GM06990 (cell line): ENCODE data around the gene ZG16B.

ENCODE experiments used
- DNase-seq: peaks from one replicate; pipeline ENCODE4 v3.0.0-alpha.2; 2011; ENCODE audit not compliant: insufficient read length; ENCODE audit errors: extremely low read depth
- H3K27me3 ChIP-seq: replicated peaks from 2 replicates; pipeline ENCODE4 v1.6.0; 2011; ENCODE audit warnings: low read length; ENCODE audit not compliant: control insufficient read depth, insufficient read depth
- H3K36me3 ChIP-seq: 2 replicates; pipeline ENCODE4 v1.5.1; 2011; ENCODE audit warnings: low read length; ENCODE audit not compliant: control insufficient read depth, insufficient read depth
- H3K4me3 ChIP-seq: replicated peaks from 2 replicates; pipeline ENCODE4 v1.5.1; 2011; ENCODE audit warnings: low read depth, mild to moderate bottlenecking, control low read depth, low read length
- CTCF ChIP-seq: IDR thresholded peaks from 2 replicates; pipeline ENCODE4 v1.5.1; 2011; ENCODE audit warnings: low read length, control low read depth, mild to moderate bottlenecking, inconsistent platforms; ENCODE audit not compliant: insufficient read depth, poor library complexity, severe bottlenecking

The ZG16B gene

GRCh38 chr16:2814551-2815298, 15.4 kb upstream of the ZG16B start:
- no peak for DNase-seq
- Histone ChIP-seq H3K4me3 (no peak overlapping the region), H3K36me3 (no peaks in the 10 kb centered on the region), H3K27me3 (peaks cover 2% of the 10 kb centered on the region; the same call in 1 of the 2 replicates)
- TF ChIP-seq CTCF: no peak

- no peak for TF ChIP-seq CTCF
- Histone ChIP-seq H3K36me3 (no peaks in the 10 kb centered on the region), H3K4me3 (no peak overlapping the region), H3K27me3 (peaks cover 2% of the 10 kb centered on the region; the same call in 1 of the 2 replicates)
- DNase-seq: no peak
Observed at GRCh38 chr16:2815299-2815771, 14.8 kb upstream of the ZG16B start.

- H3K36me3 ChIP-seq: no peaks in the 10 kb centered on the region
- no peak for TF ChIP-seq CTCF
- DNase-seq: peak; percentile 75
- no peak within 1 kb of the TSS for H3K4me3 ChIP-seq
- peaks cover 2% of the 10 kb centered on the region; the same call in 1 of the 2 replicates for H3K27me3 ChIP-seq
Observed at GRCh38 chr16:2816751-2817339, 13.3 kb upstream of the ZG16B start, which contains the start of gene PRSS21. PRSS21 (plus strand) TSS chr16:2817237; CDS start chr16:2817269, 32 bp downstream.

DNA sequence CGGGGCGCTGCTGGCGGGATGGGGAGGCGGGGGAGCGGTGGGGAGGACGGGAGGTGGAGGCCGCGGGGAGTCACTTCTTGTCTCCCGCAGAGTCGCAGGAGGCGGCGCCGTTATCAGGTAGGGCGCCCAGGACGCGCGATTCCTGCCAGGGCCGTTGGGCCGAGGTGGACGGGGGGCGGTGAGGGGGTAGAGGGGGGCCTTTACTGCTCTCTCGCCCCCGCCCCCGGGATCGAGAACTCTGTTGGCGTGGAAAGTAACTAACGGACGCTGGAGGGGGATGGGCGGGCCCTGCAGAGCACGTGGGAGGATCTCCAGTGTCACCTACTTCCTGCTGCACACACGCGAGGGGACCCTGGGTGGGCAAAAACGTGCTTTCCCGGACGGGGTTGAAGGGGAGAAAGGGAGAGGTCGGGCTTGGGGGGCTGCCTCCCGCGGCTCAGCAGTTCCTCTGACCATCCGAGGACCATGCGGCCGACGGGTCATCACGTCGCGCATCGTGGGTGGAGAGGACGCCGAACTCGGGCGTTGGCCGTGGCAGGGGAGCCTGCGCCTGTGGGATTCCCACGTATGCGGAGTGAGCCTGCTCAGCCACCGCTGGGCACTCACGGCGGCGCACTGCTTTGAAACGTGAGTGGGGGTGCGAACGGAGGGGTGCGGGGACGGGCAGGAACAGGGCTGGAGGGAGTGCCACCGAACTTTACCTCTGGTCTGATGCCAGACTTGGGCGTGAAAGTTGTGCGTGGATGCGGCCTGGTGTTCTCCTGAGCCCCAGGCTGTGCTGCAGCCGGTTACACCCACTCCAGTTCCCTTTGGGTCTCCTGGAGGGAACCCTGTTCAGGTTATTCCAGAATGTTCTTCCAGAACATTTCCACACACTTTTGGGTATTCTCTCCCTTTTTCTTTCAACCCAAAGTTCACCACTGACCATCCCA, 12.5 kb upstream of the ZG16B start:
- TF ChIP-seq CTCF: no peak
- Histone ChIP-seq H3K4me3 (no peak overlapping the region), H3K27me3 (peaks cover 2% of the 10 kb centered on the region; the same call in 1 of the 2 replicates)

DNA sequence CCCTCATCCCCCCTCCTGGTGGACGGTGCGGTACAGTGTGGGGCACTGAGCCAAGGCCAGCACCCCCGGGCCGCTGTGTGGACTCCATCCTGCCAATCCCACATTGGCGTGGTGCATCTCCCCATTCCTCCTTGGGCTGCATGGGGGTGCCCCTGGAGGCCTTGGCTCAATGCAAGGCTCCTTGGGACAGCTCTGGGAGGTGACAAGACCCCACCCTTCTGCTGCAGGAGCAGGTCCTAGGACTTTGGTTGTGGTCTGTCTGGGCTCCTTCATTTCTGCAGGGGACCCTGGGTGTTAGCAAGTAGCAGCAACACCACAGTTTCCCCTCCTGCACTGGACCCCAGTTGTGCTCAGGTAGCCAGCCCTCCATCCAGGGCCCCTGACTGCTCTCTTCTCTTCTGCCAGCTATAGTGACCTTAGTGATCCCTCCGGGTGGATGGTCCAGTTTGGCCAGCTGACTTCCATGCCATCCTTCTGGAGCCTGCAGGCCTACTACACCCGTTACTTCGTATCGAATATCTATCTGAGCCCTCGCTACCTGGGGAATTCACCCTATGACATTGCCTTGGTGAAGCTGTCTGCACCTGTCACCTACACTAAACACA, 11.7 kb upstream of the ZG16B start:
- DNase-seq: no peak
- Histone ChIP-seq H3K4me3 (no peak overlapping the region), H3K27me3 (peaks cover 2% of the 10 kb centered on the region; the same call in 1 of the 2 replicates), H3K36me3 (no peaks in the 10 kb centered on the region)
- TF ChIP-seq CTCF: no peak

More for the DNA sequence above, 12.5 kb upstream of the ZG16B start:
- DNase-seq: peak; percentile 39
- no peaks in the 10 kb centered on the region for H3K36me3 ChIP-seq
